Liver (tissue), 9 donors: ENCODE data around the gene CCDC12. TPM values are rescaled to one million over a fixed set of nuclear protein-coding genes. Genes with fewer than 3 reads are reported as not detected.

Experiments
- DNase-seq: peaks from one replicate; pipeline ENCODE4 v3.0.0-alpha.2; 2017; ENCODE audit warnings: low spot score
- H3K27ac ChIP-seq, 2 donors: one replicate each; pipeline ENCODE4 v1.7.0; 2013; ENCODE audit warnings: inconsistent platforms in 2 of 2, low read length in 2 of 2, control low read depth in 1 of 2, low read depth in 1 of 2, mild to moderate bottlenecking in 1 of 2
- H3K27me3 ChIP-seq, 4 donors: one replicate each; pipeline versions ENCODE4 v1.6.1 to v1.7.0; 2013; ENCODE audit warnings: low read length in 3 of 4, inconsistent platforms in 1 of 4, mild to moderate bottlenecking in 1 of 4, moderate library complexity in 1 of 4; ENCODE audit not compliant: control insufficient read depth in 4 of 4, insufficient read depth in 4 of 4
- H3K36me3 ChIP-seq, 4 donors: one replicate each; pipeline versions ENCODE4 v1.6.1 to v1.7.0; 2013; ENCODE audit warnings: low read length in 3 of 4, mild to moderate bottlenecking in 3 of 4, low read depth in 1 of 4, moderate library complexity in 1 of 4; ENCODE audit not compliant: control insufficient read depth in 4 of 4, insufficient read depth in 3 of 4
- H3K4me1 ChIP-seq, 4 donors: one replicate each; pipeline versions ENCODE4 v1.6.1 to v1.7.0; 2013; ENCODE audit warnings: low read length in 3 of 4, mild to moderate bottlenecking in 3 of 4, moderate library complexity in 1 of 4; ENCODE audit not compliant: control insufficient read depth in 4 of 4, insufficient read depth in 4 of 4
- H3K4me3 ChIP-seq, 3 donors: one replicate each; pipeline versions ENCODE4 v1.6.1 to v1.7.0; 2013; ENCODE audit warnings: low read length in 3 of 3, control low read depth in 1 of 3, low read depth in 1 of 3, mild to moderate bottlenecking in 1 of 3
- H3K9ac ChIP-seq, 2 donors: one replicate each; pipeline ENCODE4 v1.7.0; 2013; ENCODE audit warnings: low read length in 2 of 2, mild to moderate bottlenecking in 2 of 2, moderate library complexity in 2 of 2, control low read depth in 1 of 2, low read depth in 1 of 2
- H3K9me3 ChIP-seq, 4 donors: one replicate each; pipeline versions ENCODE4 v1.6.1 to v1.7.0; 2013; ENCODE audit warnings: low read length in 3 of 4; ENCODE audit not compliant: control insufficient read depth in 4 of 4
- ATF3 ChIP-seq: IDR thresholded peaks from 2 replicates; pipeline ENCODE4 v1.6.1; 2016; ENCODE audit warnings: antibody characterized with exemption
- CTCF ChIP-seq: fragments of 150-350 bp; IDR thresholded peaks from 2 replicates; pipeline ENCODE4 v1.5.1; 2017; ENCODE audit warnings: improper control_type of control experiment, low read depth, low read length; ENCODE audit not compliant: missing input control
- EGR1 ChIP-seq, 2 donors: IDR thresholded peaks; 2 replicates each; pipeline ENCODE4 v1.6.1; 2016 to 2018; ENCODE audit warnings: antibody characterized with exemption in 2 of 2, low read depth in 2 of 2
- FOXA1 ChIP-seq: IDR thresholded peaks from 2 replicates; pipeline ENCODE4 v1.6.1; 2016; ENCODE audit warnings: antibody characterized with exemption
- FOXA2 ChIP-seq: IDR thresholded peaks from 2 replicates; pipeline ENCODE4 v1.6.1; 2016; ENCODE audit warnings: antibody characterized with exemption
- GABPA ChIP-seq, 2 donors: IDR thresholded peaks in 1 of 2; conservative IDR thresholded peaks in 1 of 2; 2 replicates each; pipeline ENCODE4 v1.6.1; 2016; ENCODE audit warnings: antibody characterized with exemption in 2 of 2, mild to moderate bottlenecking in 1 of 2, moderate library complexity in 1 of 2
- JUND ChIP-seq, 2 donors: IDR thresholded peaks; 2 replicates each; pipeline ENCODE4 v1.6.1; 2016; ENCODE audit warnings: antibody characterized with exemption in 2 of 2
- RAD21 ChIP-seq, 2 donors: IDR thresholded peaks; 2 replicates each; pipeline ENCODE4 v1.6.1; 2016; ENCODE audit warnings: antibody characterized with exemption in 2 of 2, mild to moderate bottlenecking in 2 of 2
- REST ChIP-seq: IDR thresholded peaks from 2 replicates; pipeline ENCODE4 v1.6.1; 2016; ENCODE audit warnings: antibody characterized with exemption, mild to moderate bottlenecking
- RXRA ChIP-seq, 2 donors: IDR thresholded peaks; 2 replicates each; pipeline ENCODE4 v1.6.1; 2017 to 2018; ENCODE audit warnings: antibody characterized with exemption in 2 of 2, mild to moderate bottlenecking in 1 of 2
- SP1 ChIP-seq: IDR thresholded peaks from 2 replicates; pipeline ENCODE4 v1.6.1; 2018; ENCODE audit warnings: antibody characterized with exemption, mild to moderate bottlenecking
- TAF1 ChIP-seq: conservative IDR thresholded peaks from 2 replicates; pipeline ENCODE4 v1.6.1; 2016; ENCODE audit warnings: antibody characterized with exemption, mild to moderate bottlenecking
- YY1 ChIP-seq: IDR thresholded peaks from 2 replicates; pipeline ENCODE4 v1.6.1; 2016; ENCODE audit warnings: antibody characterized with exemption, mild to moderate bottlenecking
- ZBTB33 ChIP-seq: IDR thresholded peaks from 2 replicates; pipeline ENCODE4 v1.6.1; 2016; ENCODE audit warnings: antibody characterized with exemption
- WGBS: extraction: QIAGEN DNeasy Blood & Tissue Kit; methylation state at CpG from one replicate; pipeline ENCODE4 v1.1.7; 2013; 5-methylcytosine and 5-hydroxymethylcytosine counted together
- polyA plus RNA-seq, 2 donors: library from polyadenylated mRNA; stranded (reverse) in 1 of 2; unstranded in 1 of 2; fragments of 200-250 nt in 1 of 2; fragments of >200 nt in 1 of 2; fragmentation: Nextera tagmentation in 1 of 2; extraction: Ambion mirVana in 1 of 2; gene quantifications; one replicate each; pipeline versions ENCODE4 v1.2.1 to v1.2.3, GENCODE V29; 2013 to 2015
- total RNA-seq, 2 donors: library from RNA; depleted of rRNA; stranded (reverse); fragments of >200 nt; gene quantifications; one replicate each; pipeline ENCODE4 v1.2.3, GENCODE V29; 2014
- donor health status: healthy.
- donor health status: healthy.
- donor health status: healthy.
- donor health status: healthy.
- donor health status: healthy.

Gene CCDC12
- total and polyA plus RNA-seq, 4 donors = 8.5 to 35.1 (median 26.6) TPM

GRCh38 chr3:46880884-46881595 is 95.5 kb downstream of the CCDC12 start:
- no peak for DNase-seq
- Histone ChIP-seq H3K27me3 (peaks cover 0 to 13% (median 1%) of the 10 kb centered on the region in 4 donors), H3K27ac (peak overlapping the region; percentile 16 to 62), H3K9ac (no peak overlapping the region), H3K4me1 (peaks cover 3 to 7% (median 4%) of the 10 kb centered on the region in 4 donors), H3K36me3 (no peaks in the 10 kb centered on the region), H3K4me3 (peak overlapping the region in 1 of 3 donors; percentile 60), H3K9me3 (no peaks in the 10 kb centered on the region)
- TF ChIP-seq SP1 (no peak), RAD21 (IDR thresholded peaks at IDR 0.05) (no peak), TAF1 (no peak), ATF3 (no peak), YY1 (no peak), FOXA1 (no peak), REST (no peak), GABPA (IDR thresholded peaks at IDR 0.05 in 1 of 2, conservative IDR thresholded peaks at IDR 0.05 in 1 of 2) (no peak), CTCF (no peak), FOXA2 (no peak), ZBTB33 (no peak), JUND (IDR thresholded peaks at IDR 0.05) (no peak), RXRA (IDR thresholded peaks at IDR 0.05) (no peak), EGR1 (IDR thresholded peaks at IDR 0.05; ENCODE audit: low read depth in 2 of 2) (no peak)
- 33% methylated on average over 29 of the region's 29 CpGs for WGBS
